ENCODE measurements around the gene C20orf144. TPM values are rescaled to one million over a fixed set of nuclear protein-coding genes. Genes with fewer than 3 reads are reported as not detected.
A peak's percentile ranks its signal among the peaks of the same experiment; 100 is the strongest.

Gene C20orf144
- total RNA-seq, 4 donors from 2014 or later: not detected

- TF ChIP-seq POLR2A (IDR thresholded peaks at IDR 0.05): no peak
- TF ChIP-seq, protein P1, sequence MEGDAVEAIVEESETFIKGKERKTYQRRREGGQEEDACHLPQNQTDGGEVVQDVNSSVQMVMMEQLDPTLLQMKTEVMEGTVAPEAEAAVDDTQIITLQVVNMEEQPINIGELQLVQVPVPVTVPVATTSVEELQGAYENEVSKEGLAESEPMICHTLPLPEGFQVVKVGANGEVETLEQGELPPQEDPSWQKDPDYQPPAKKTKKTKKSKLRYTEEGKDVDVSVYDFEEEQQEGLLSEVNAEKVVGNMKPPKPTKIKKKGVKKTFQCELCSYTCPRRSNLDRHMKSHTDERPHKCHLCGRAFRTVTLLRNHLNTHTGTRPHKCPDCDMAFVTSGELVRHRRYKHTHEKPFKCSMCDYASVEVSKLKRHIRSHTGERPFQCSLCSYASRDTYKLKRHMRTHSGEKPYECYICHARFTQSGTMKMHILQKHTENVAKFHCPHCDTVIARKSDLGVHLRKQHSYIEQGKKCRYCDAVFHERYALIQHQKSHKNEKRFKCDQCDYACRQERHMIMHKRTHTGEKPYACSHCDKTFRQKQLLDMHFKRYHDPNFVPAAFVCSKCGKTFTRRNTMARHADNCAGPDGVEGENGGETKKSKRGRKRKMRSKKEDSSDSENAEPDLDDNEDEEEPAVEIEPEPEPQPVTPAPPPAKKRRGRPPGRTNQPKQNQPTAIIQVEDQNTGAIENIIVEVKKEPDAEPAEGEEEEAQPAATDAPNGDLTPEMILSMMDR (IDR thresholded peaks at IDR 0.05 in 4 of 5, conservative IDR thresholded peaks at IDR 0.05 in 1 of 5): no peak
- ATAC-seq (no peak), DNase-seq (peak; percentile 32 to 68)
- in situ Hi-C loops (cut with MboI; ENCODE audit: low sequenced_read_pairs in 4 of 4) (no loop called here), intact Hi-C loops (cut with DNase I; ENCODE audit: low total_unique reads) (no loop called here)
- Histone ChIP-seq H3K4me1 (peaks cover 10 to 16% of the 10 kb centered on the region in 2 donors), H3K27ac (peak overlapping the region in 2 of 4 donors; percentile 43 to 54), H3K27me3 (no peaks in the 10 kb centered on the region), H3K9me3 (no peaks in the 10 kb centered on the region), H3K36me3 (no peaks in the 10 kb centered on the region), H3K4me3 (no peak overlapping the region)
Observed at GRCh38 chr20:33677991-33678702, 16.0 kb downstream of the C20orf144 start.

- ATAC-seq: no peak
- in situ Hi-C loops (cut with MboI; ENCODE audit: low sequenced_read_pairs in 4 of 4) (no loop called here), intact Hi-C loops (cut with DNase I; ENCODE audit: low total_unique reads) (no loop called here)
- Histone ChIP-seq H3K36me3 (no peaks in the 10 kb centered on the region), H3K4me3 (no peak overlapping the region), H3K27me3 (no peaks in the 10 kb centered on the region), H3K9me3 (no peaks in the 10 kb centered on the region), H3K4me1 (peaks cover 4 to 5% of the 10 kb centered on the region in 2 donors), H3K27ac (no peak overlapping the region)
- no peak for DNase-seq
- TF ChIP-seq, protein P1 (IDR thresholded peaks at IDR 0.05 in 4 of 5, conservative IDR thresholded peaks at IDR 0.05 in 1 of 5): no peak
- no peak for TF ChIP-seq POLR2A (IDR thresholded peaks at IDR 0.05)
Observed at GRCh38 chr20:33679758-33680485, 17.8 kb downstream of the C20orf144 start.

DNA sequence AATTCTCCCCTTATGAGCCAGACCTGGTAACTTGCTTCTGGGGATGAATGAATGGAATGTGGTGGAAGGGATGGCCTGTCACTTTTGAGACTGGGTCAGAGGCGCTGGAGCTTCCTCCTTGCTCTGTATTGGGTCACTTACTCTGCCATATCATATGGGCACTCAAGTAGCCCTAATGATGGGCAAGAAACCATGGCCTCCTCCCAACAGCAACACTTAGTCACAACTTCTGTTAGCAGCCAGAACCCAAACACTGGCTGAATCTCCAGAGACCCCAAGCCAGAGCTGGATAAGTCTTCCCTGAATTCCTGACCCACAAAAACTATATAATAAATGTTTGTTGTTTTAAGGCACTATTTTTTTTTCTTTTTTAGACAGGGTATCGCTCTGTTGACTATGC is 18.6 kb downstream of the C20orf144 start:
- intact Hi-C loops (cut with DNase I; ENCODE audit: low total_unique reads): no loop called here
- TF ChIP-seq, protein P1 (IDR thresholded peaks at IDR 0.05 in 4 of 5, conservative IDR thresholded peaks at IDR 0.05 in 1 of 5): no peak
- no peak for TF ChIP-seq POLR2A (IDR thresholded peaks at IDR 0.05)
- in situ Hi-C loops (cut with MboI; ENCODE audit: low sequenced_read_pairs in 4 of 4): no loop called here
- ATAC-seq (no peak), DNase-seq (no peak)
- Histone ChIP-seq H3K36me3 (no peaks in the 10 kb centered on the region), H3K9me3 (no peaks in the 10 kb centered on the region), H3K27ac (no peak overlapping the region), H3K27me3 (no peaks in the 10 kb centered on the region), H3K4me3 (no peak overlapping the region), H3K4me1 (peaks cover 5% of the 10 kb centered on the region in 2 donors)

GRCh38 chr20:33681288-33681687 is 19.2 kb downstream of the C20orf144 start:
- ATAC-seq (no peak), DNase-seq (no peak)
- Histone ChIP-seq H3K4me1 (peaks cover 5 to 6% of the 10 kb centered on the region in 2 donors), H3K9me3 (no peaks in the 10 kb centered on the region), H3K4me3 (no peak overlapping the region), H3K36me3 (no peaks in the 10 kb centered on the region), H3K27me3 (no peaks in the 10 kb centered on the region), H3K27ac (no peak overlapping the region)
- intact Hi-C loops (cut with DNase I; ENCODE audit: low total_unique reads): no loop called here
- in situ Hi-C loops (cut with MboI; ENCODE audit: low sequenced_read_pairs in 4 of 4): no loop called here
- TF ChIP-seq, protein P1 (IDR thresholded peaks at IDR 0.05 in 4 of 5, conservative IDR thresholded peaks at IDR 0.05 in 1 of 5): no peak
- TF ChIP-seq POLR2A (IDR thresholded peaks at IDR 0.05): no peak
